ENCODE measurements around the gene HDLBP.
A peak's percentile ranks its signal among the peaks of the same experiment; 100 is the strongest.

The HDLBP gene

DNA sequence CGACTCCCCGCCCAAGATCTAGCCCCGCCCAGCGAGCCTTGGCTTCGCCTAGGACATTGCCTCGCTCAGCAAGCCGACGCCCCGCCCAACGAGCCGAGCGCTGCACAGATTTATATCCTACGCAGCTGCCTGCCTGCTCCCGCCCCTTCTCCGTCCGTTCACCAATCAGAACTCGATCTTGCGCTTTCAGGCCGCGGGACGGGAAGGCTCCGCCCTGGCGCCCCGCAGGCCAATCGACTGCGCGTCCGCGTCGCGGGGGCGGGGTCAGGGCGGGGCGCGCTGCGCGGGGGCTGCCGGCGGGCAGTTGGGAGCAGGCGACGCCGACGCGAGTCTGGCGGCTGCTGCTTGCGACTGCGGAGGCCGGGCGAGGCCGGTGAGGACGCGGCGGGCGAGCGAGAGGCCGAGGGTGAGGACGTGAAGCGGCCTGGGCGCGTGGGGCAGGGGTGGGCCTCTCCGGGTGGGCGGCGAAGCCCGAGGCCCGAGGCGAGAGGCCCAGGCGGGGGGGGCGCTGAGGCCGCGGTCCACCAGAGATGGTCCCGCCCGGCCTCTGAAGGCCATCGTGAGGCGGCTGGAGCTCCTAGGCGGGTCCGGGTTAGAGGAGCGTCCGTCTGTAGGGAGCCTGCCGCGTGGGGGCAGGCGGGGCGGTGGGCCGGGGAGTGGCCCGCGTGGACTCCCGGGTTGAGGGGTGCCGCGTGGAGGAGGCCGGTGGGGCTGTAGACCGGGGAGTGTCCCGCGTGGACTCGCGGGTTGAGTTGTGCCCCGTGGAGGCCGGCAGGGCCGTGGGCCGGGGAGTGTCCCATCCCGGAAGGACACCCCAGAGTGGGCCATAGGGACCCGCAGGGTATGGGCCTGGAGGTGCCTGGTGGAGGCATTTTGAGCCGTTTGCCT, 40.8 kb upstream of the HDLBP start, which contains the start of gene FARP2:
TSS of gene FARP2 (plus strand) at position 303 of the 888 bp plus-strand sequence. CDS start 16,823 bp downstream, outside the sequence.
- no peak for TF ChIP-seq ZNF70 (CRISPR knock-in tag; IDR thresholded peaks at IDR 0.05)
- no peak for TF ChIP-seq TSHZ2 (CRISPR knock-in tag; IDR thresholded peaks at IDR 0.05)
- no peak for TF ChIP-seq PPARA (CRISPR knock-in tag; IDR thresholded peaks at IDR 0.05; ENCODE audit: borderline replicate concordance)
- TF ChIP-seq CSRNP3 (CRISPR knock-in tag; IDR thresholded peaks at IDR 0.05), result no peak
- TF ChIP-seq ARNTL (CRISPR knock-in tag; IDR thresholded peaks at IDR 0.05; ENCODE audit: borderline replicate concordance, low read depth), result no peak
- no peak for TF ChIP-seq RARB (CRISPR knock-in tag; IDR thresholded peaks at IDR 0.05)
- no peak for TF ChIP-seq TCF4 (CRISPR knock-in tag; IDR thresholded peaks at IDR 0.05; ENCODE audit: borderline replicate concordance)
- TF ChIP-seq OSR1 (CRISPR knock-in tag; IDR thresholded peaks at IDR 0.05), result no peak
- TF ChIP-seq ZFP30 (CRISPR knock-in tag; IDR thresholded peaks at IDR 0.05), result no peak
- no peak for TF ChIP-seq ZNF8 (CRISPR knock-in tag; IDR thresholded peaks at IDR 0.05)
- no peak for TF ChIP-seq BACH2 (CRISPR knock-in tag; IDR thresholded peaks at IDR 0.05; ENCODE audit: borderline replicate concordance)
- TF ChIP-seq, protein P1, sequence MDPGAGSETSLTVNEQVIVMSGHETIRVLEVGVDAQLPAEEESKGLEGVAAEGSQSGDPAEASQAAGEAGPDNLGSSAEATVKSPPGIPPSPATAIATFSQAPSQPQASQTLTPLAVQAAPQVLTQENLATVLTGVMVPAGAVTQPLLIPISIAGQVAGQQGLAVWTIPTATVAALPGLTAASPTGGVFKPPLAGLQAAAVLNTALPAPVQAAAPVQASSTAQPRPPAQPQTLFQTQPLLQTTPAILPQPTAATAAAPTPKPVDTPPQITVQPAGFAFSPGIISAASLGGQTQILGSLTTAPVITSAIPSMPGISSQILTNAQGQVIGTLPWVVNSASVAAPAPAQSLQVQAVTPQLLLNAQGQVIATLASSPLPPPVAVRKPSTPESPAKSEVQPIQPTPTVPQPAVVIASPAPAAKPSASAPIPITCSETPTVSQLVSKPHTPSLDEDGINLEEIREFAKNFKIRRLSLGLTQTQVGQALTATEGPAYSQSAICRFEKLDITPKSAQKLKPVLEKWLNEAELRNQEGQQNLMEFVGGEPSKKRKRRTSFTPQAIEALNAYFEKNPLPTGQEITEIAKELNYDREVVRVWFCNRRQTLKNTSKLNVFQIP (CRISPR knock-in tag; IDR thresholded peaks at IDR 0.05; ENCODE audit: borderline replicate concordance, low read depth), result no peak
- TF ChIP-seq ESRRG (CRISPR knock-in tag; IDR thresholded peaks at IDR 0.05), result no peak
- peak; percentile 91 for ATAC-seq

GRCh38 chr2:241354668-241355658, 39.5 kb upstream of the HDLBP start:
- TF ChIP-seq ZNF70 (CRISPR knock-in tag; IDR thresholded peaks at IDR 0.05) (no peak), ZFP30 (CRISPR knock-in tag; IDR thresholded peaks at IDR 0.05) (no peak), GLIS3 (CRISPR knock-in tag; IDR thresholded peaks at IDR 0.05) (no peak), ZNF8 (CRISPR knock-in tag; IDR thresholded peaks at IDR 0.05) (no peak), SNAI2 (CRISPR knock-in tag; IDR thresholded peaks at IDR 0.05) (no peak), ARNTL (CRISPR knock-in tag; IDR thresholded peaks at IDR 0.05; ENCODE audit: borderline replicate concordance, low read depth) (no peak), ZFP3 (CRISPR knock-in tag; IDR thresholded peaks at IDR 0.05) (peak; percentile 96), CSRNP3 (CRISPR knock-in tag; IDR thresholded peaks at IDR 0.05) (no peak)
- TF ChIP-seq, protein P2, sequence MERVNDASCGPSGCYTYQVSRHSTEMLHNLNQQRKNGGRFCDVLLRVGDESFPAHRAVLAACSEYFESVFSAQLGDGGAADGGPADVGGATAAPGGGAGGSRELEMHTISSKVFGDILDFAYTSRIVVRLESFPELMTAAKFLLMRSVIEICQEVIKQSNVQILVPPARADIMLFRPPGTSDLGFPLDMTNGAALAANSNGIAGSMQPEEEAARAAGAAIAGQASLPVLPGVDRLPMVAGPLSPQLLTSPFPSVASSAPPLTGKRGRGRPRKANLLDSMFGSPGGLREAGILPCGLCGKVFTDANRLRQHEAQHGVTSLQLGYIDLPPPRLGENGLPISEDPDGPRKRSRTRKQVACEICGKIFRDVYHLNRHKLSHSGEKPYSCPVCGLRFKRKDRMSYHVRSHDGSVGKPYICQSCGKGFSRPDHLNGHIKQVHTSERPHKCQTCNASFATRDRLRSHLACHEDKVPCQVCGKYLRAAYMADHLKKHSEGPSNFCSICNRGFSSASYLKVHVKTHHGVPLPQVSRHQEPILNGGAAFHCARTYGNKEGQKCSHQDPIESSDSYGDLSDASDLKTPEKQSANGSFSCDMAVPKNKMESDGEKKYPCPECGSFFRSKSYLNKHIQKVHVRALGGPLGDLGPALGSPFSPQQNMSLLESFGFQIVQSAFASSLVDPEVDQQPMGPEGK (CRISPR knock-in tag; IDR thresholded peaks at IDR 0.05; ENCODE audit: borderline replicate concordance), result no peak

More at GRCh38 chr2:241354668-241355658, 39.5 kb upstream of the HDLBP start:
- peak; percentile 62 for ATAC-seq
